HG02678 (cell line): ENCODE measurements around the gene RIMS4.

ENCODE experiments used
- ATAC-seq: cut with Tn5 transposase; IDR thresholded peaks from one replicate; pipeline ENCODE4 v1.9.1; 2021; ENCODE audit warnings: mild to moderate bottlenecking, moderate library complexity; ENCODE audit not compliant: unreplicated experiment

RIMS4 gene

DNA sequence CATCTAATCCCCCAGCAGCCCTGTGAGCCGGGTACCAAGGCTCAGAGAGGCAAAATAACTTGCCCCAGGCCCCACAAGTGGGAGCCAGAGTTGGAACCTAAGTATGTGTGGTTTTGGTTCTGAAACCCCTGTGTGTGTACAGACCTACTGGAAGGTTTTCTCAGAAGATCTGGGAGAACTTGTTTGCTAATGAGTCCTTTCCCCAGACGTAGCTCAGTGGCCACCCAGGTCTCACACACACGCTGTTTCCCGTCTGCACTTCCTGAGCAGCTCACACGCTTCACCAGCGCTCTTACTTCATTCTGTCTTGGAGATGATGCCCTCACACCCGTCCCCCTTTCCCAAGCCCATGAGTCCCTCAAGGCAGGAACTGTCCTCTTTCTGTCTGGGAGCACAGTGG lies 87.0 kb downstream of the RIMS4 start:
- ATAC-seq, result no peak

- ATAC-seq, result no peak
Measured at GRCh38 chr20:44722990-44723389, 87.4 kb downstream of the RIMS4 start.

DNA sequence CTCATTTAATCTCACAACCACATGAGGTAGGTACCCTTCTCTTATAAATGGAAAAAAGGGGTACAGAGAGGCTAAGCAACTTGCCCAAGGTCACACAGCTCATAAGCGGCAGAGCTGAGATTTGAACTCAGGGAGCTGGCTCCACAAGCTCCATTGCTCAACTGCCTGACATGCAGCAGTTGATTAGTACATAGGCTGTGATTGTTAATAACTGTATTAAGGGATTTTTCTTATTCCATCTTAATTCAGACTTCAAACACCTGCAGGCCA lies 88.6 kb downstream of the RIMS4 start:
- ATAC-seq, result no peak

DNA sequence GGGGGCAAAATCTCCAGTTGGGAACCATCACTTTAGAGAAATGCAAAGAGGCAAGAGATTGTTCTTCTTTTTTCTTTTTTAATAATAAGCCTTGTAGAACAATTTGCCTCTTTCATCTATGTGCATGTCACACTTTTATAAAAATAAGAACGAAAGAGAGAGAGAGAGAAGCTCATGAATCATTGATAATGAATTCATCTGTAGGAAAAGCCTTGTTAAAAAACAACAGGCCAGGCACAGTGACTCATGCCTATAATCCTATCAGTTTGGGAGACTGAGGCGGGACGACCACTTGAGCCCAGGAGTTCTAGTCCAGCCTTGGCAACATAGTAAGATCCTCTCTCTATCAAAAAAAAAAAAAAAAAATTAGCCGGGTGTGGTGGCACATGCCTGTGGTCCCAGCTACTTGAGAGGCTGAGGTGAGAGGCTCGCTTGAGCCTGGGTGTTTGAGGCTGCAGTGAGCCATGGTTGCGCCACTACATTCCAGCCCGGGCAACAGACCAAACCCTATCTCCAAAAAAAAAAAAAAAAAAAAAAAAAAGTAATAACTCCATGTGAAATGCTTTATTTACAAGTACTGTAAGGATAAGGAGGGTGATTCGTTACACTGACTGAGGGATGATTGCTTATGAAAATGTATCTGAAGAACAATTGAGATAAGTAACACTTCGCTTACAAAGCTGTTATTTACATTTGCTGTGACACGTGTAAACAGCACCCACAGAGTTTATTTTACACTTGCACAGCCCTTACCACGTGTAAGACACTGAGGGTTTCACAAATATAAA lies 89.2 kb downstream of the RIMS4 start:
- no peak for ATAC-seq

DNA sequence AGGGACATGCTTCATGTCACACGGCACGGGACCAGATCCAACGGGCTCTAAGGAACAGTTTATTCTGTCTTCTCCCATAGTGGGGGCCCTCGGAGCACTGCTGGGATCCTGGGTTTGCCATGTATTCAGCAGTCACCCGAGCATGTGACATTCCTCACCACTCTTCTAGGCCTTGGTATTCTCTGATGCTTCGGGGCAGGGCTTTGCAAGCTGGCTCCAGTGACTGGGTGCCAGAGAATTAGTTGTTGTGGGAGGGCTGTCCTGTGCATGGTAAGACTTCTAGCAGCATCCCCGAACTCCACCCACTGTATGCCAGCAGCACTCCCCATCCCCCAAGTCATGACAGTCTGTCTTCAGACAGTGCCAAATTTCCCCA lies 89.7 kb downstream of the RIMS4 start:
- ATAC-seq, result no peak

- no peak for ATAC-seq
Measured at GRCh38 chr20:44719841-44720240, 90.5 kb downstream of the RIMS4 start.

DNA sequence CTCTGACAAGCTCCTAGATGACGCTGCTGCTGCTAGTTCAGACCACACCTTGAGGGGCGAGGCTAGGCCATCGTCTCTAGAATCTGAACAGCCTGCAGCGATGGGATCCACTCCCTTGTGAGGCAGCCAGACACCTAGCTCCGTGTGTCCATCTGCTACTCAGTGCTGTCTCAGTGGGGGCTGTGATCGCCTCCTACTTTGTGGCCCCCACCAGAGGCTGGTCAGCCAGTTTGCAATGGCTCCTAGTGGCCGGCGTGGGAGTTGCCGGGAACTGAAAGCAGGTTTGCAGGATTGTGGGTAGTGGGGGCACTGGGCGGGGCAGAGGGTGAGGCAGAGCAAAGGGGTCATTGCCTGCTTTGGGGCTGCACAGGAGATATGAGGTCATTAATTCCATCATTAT lies 92.4 kb downstream of the RIMS4 start:
- no peak for ATAC-seq

GRCh38 chr20:44716309-44717106 lies 93.8 kb downstream of the RIMS4 start:
- no peak for ATAC-seq

DNA sequence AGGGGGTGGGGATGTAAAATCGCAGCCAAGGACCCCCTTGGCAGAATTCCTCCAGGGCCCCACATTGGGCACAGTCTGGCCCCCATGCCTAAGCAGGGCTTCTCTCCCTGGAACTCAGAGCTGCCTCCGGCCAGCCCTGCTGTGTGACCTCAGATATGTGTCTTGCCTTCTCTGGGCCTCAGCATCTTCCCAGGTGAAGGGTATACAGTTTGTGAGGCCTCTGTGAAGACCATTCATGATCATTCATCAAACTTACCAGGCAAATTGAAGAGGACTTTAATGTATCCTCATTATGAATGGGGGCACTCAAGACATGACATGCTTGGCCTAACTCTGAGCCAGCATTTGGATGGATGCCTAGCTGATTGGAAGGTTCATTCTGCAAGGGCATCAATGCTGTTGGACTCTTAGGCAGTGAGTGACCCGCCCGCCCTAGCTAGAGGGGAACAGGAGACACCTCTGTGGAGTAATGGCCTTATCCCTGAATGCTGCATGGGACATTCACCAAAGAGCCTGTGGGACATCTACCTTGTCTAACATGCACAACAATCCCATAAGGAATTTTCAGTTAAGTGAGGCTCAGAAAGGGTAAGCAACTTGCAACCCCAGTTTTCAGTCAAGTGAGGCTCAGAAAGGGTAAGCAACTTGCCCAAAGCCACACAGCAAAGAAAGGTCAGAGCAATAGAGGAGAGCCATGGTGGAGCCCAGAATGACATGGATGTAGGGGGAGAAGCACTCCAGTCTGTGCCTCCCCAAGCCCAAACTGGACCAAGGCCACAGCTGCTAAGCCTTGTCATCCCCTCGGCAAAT lies 94.6 kb downstream of the RIMS4 start:
- ATAC-seq, result no peak

GRCh38 chr20:44714701-44715498 lies 95.4 kb downstream of the RIMS4 start, which contains the start of gene CCN5:
Gene CCN5 (plus strand): TSS chr20:44715369. CDS start chr20:44715391, 22 bp downstream.
- ATAC-seq, result no peak

DNA sequence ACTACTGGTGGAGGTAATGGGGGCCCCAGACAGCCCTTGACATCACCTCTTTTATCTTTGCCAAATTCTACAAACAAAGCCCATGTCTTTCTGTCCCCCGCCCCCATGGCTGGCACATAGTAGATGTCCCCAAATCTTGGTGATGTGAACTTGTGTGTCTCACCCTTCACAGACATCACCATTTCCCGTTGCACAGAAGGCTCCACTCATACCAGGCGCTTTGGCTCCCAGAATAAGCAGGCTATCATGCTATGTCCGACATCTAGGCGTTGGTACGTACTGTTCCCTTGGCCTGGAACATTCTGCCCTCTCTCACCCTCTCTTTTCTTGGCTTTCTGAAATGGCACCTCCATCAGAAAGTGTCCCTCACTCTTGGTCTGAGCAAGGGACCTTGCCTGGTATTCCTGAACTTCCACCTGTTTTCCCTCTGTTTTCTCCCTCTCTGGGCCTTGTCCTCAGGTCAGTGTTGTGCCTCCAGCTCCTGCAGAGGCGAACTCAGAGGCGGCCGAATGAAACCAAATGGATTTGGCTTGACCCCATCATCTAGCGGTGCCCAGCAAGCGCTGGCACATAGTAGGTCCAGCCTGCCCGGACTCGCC lies 96.1 kb downstream of the RIMS4 start:
- no peak for ATAC-seq

DNA sequence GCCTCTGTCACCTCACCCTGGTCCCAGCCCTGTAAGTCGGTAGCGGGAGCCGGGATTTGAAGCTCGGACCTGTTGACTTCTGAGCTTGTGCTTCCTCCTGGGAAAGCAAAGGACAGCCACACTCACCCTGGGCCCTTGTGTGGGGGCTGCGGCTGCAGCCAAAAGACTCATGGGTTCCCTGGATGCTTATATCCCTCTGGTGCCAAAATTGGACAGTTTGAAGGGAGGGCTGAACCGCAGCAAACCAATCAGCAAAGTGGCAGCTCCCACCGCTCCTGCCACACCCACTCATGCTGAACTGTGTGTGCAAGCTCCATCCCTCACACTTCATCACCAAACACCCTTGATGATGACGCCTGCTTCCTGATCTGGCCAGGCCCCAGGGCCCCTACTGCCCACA lies 99.1 kb downstream of the RIMS4 start:
- no peak for ATAC-seq

DNA sequence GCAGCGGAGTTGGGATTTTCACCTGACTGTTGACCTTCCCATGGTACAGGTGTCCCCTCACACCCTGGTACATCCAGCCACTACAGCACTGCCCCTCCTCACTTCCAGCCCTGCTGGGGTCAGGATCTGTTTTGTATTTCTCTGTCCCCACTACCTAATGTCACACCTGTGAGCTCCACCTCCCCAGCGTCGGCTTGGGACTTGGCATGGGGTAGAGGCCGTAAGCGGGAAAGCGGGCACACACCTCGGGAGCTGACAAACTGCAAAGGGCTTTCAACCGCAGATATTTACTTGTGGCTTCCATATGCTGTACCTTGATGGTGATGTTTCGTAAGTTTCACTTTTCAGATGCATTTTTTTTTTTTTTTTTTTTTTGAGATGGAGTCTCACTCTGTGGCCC lies 100.5 kb downstream of the RIMS4 start:
- no peak for ATAC-seq

GRCh38 chr20:44709380-44709779 lies 101.0 kb downstream of the RIMS4 start:
- ATAC-seq, result no peak

- ATAC-seq, result no peak
Measured at GRCh38 chr20:44707018-44707579, 103.2 kb downstream of the RIMS4 start.

- ATAC-seq, result no peak
Measured at GRCh38 chr20:44706301-44707017, 103.9 kb downstream of the RIMS4 start.

DNA sequence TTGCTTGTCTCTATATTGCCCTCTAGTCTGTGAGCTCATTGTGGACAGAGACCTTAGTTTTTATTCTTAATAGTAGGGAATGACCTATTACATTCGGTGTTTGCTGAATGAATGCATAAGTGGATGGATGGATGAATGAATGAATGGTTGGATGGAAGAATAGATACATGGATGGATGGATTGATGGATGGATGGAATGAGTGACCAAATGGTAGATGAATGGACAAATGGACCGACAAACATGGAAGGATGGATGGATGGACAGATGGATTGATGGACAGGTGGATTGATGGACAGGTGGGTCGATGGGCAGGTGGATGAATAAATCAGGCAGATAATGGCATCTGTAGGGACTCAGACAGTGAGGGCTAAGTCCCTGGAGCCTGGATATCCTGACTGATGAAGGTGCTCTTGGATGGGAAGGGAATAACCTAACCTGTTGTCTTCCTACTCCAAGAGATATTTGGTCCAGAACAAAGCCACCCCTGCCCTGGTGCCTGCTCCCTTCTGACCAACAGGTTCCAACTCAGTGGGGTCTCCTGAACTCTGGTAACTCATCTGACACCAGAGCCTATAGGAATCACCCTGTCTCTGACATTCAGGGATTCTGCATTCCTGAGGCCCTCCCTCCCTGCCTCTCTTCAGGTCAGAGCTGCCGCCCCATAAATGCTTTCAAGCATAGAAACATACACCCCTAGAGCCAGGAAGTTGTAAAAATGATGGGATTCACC lies 104.8 kb downstream of the RIMS4 start:
- ATAC-seq, result no peak

DNA sequence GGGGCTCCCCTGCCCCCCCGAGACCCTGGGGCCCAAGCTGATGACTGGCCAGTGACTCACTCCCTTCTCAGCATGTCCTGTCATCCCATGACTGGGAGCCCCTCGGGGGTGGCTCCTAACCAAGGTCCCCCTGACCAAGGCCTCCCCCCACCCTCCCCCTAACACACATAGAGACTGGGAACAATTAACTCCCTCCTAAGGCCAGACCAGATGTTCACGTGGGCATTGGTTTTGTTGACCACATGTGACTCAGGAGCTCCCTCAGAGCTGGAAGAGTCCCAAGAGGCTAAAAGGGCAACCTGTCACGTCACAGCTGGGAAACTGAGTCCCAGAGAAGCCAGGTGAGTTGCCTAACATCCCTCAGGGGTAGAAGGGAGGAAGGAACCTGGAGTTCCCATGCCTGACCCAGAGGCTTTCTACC lies 105.8 kb downstream of the RIMS4 start:
- no peak for ATAC-seq

GRCh38 chr20:44703956-44704488 lies 106.3 kb downstream of the RIMS4 start:
- ATAC-seq, result no peak
